ENCODE measurements around the gene TNIP3.

- TF ChIP-seq REST (IDR thresholded peaks at IDR 0.05; ENCODE audit: insufficient read depth in 1 of 2, low read depth in 2 of 2, low read length in 2 of 2) (no peak), SIN3A (IDR thresholded peaks at IDR 0.05; ENCODE audit: borderline replicate concordance, insufficient read depth, low read length) (no peak), TAF1 (IDR thresholded peaks at IDR 0.05; ENCODE audit: borderline replicate concordance, insufficient read depth, low read length) (no peak), POLR2AphosphoS5 (IDR thresholded peaks at IDR 0.05; ENCODE audit: low read depth, low read length) (no peak), FOXP2 (optimal IDR thresholded peaks at IDR 0.05; ENCODE audit: borderline replicate concordance, extremely low read depth, extremely low read length, insufficient read depth) (no peak)
These were observed 12.2 kb downstream of the TNIP3 start for GRCh38 chr4:121151942-121152341.

All from PFSK-1 (cell line).